GDM1 (cell line): ENCODE data around the gene SPDL1.
A peak's percentile ranks its signal among the peaks of the same experiment; 100 is the strongest.

ENCODE experiments used
- DNase-seq: peaks from one replicate; lab custom pipeline; 2025; lab: John Stamatoyannopoulos, UW

The SPDL1 gene

DNA sequence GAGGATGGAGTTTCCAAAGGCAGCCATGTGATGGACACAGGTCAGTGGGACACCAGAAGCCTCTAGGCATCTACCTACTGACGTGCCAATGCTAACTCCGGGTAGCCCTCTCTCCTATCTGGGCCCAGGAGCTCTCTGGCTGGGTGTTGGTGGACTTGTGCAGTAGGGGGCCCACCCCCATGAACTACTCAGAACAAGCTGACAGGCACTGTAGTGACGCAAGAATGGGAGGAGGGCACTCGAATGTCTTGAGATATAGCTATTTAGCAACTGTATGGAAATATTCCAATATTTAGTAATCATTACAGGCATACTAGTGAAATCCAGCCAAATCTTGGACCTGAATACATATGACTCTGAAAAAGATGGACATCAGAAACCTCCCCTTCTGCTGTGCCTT lies 47.8 kb downstream of the SPDL1 start:
- DNase-seq = no peak

DNA sequence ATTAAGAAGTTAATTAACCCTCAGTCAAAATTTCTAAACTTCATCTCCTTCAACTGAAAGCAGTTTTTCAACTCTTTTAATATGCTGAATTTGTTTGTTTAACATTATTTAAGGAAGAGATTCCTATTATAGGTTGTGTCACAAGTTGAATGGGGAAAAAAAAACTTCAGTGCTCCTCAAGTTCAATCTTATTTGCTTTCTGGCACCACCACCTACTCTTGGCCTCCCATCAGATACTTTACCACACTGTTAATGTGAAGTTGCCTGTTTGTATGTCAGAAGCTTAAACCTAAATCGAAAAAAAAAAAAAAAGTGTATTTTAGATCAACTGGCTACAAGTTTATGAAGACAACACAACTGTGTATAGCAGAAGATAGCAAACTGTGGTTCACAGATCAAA lies 49.4 kb downstream of the SPDL1 start:
- no peak for DNase-seq

DNA sequence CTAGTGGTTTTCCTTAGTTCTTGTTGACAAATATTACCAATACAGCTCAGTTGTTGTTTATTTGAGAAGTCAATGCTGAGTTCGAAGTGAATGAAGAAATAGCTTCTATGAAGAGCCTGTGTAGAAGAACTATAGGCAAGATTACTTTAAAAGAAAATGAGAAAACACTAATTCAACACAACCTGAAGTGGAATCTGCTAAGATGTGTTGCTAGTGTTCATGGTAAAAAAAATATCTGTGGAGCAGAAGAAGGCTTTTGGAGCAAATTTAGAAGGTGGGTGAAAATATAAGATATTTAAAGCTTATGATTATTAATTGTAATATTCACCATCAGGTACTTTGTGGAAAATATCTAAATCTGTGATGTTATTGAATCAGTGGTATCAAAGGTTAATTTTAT lies 51.0 kb downstream of the SPDL1 start:
- no peak for DNase-seq

DNA sequence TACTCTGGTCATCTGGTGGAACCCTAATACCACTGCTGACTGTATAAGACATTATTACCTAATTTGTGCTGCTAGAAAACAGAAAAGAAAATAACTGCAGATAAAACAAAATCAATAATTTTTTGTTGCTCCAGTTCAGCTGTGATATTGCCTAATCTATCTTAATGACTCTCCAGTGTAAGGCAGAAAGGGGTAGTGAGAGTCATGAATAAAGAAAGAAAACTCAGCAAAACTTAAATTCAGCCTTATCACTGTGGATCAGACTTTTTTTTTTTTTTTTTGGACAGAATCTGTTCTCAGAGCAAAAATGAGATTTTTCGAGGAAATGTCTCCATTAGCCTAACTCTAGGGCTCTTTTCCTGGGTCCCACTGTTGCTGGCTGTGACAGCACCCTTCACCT lies 52.4 kb downstream of the SPDL1 start:
- no peak for DNase-seq

DNA sequence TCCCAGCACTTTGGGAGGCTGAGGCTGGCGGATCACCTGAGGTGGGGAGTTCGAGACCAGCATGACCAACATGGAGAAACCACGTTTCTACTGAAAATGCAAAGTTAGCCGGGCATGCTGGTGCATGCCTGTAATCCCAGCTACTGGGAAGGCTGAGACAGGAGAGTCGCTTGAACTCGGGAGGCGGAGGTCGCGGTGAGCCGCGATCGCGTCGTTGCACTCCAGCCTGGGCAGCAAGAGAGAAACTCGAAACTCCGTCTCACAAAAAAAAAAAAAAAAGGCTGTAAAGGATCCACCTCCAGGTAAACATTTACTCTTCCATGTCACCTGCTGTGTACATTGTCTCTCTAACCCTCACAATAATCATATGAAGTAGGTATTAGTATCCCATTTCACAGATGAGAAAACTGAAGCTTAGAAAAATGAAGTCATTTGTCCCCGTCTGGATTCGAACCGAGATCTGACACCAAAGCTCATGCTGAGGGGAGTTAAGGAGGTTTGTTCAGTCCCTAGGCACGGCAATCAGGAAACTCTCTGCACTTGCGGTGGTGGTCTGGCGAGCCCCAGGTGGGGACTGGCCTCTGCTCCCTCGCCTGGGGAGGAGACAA lies 53.0 kb downstream of the SPDL1 start:
- DNase-seq = no peak

DNA sequence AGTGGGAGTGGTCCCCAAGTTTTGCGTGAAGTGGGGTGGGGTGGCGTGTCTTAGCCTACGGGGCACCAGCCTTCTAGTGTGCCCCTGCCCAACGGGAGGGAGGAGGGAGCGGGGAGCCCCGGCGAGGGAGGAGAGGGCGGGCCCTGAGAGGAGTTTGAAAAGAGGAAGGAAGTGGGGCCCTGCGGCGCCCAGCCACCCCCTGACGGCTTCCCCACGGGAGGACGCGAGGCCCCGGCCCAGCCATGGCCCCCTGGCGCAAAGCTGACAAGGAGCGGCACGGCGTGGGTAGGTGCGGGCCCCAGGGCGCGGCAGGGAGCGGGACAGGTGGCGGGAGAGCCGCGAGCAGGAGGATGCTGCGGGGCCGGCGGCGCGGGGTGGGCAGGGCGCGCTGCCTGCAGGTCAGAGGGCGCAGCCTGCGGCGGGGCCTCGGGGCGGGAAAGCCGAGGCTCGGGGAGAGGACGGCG lies 53.5 kb downstream of the SPDL1 start, which contains the start of gene DOCK2:
Gene DOCK2 (plus strand): TSS at position 191 of the 464 bp plus-strand sequence. CDS start 52 bp downstream, at position 243.
- peak; percentile 81 for DNase-seq

DNA sequence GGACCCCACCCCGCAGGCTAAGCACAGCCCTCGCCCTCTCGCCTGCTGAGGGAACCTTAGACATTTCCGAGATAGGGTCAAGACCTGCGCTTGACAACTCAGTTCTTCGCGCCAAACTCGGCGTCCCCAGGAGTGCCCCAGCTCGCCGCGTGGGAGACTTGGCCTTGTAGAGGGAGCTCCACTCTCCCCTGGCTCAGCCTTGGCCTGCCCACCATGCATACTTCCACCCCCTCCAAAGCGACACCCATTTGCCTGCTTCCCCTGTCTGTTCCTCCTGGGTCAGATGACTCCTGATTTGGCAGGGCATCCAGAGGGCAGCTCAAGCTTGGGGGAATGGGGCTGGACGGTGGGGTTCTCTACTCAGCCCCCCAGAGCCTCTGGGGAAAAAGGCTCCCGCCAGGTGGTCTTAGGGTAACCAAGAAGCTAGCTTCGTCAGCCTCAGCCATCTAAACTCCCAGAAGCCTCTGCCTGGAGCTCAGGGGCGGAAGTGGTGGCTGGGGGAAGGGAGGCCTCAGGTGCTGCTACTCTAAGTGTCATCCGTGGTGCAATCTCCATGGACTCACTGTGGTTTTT lies 54.1 kb downstream of the SPDL1 start:
- no peak for DNase-seq

DNA sequence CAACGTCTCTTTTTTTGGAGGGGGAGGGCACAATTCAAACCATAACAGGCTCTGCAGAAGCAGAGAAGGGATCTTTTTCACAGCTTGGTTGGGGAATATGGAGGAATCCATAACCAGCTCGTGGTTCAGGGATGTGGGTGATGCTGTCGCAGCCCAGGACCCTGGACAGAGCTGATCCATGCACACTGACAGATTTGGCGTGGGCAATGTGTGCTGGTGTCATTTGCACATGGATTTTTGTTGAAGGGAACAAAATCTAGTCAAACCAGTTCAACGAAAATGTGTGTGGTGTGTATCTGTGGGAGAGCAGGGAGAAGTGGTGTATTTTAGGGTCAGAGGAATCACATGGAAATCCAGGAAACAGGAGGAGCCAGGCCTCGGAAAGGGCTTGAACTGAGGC lies 57.7 kb downstream of the SPDL1 start:
- DNase-seq = no peak

DNA sequence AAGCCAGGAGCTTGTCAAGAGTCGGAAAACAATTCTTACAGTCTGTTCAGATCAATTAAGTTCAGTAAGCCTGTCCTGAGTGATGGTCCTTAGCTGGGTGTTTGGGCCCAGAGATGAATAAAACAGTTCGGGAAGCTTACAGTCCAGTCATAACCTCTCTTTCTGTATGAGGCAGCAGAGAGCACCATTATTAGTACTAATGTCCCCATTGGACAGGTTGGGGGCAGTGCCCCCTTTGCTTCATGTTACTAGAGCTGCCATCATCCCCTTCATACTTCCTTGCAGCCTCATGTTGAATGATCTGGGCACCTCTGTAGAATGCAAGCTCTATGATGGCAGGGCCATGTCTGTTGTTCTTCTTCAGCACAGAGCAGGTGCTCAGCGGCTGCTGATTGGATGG lies 63.3 kb downstream of the SPDL1 start:
- DNase-seq = no peak

DNA sequence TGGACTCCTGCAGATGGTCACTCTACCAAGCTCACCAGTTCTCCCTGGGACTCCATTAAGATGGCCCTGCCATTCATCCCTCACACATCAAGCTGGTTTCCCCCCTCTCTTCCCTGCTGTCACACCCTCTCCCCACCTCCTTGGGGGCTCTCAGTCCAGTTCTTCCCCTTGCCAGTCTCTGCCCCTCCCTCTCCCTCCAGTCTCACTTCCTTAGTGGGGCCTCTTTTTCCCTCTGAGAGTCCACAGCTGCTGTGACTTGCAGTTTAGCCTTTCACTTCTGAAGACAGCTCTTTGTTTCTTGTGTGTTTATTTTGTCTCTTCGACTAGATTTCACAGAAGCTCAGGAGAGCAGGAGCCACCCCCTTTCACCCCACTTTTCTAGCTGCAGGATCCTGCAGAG lies 64.0 kb downstream of the SPDL1 start:
- peak; percentile 61 for DNase-seq

DNA sequence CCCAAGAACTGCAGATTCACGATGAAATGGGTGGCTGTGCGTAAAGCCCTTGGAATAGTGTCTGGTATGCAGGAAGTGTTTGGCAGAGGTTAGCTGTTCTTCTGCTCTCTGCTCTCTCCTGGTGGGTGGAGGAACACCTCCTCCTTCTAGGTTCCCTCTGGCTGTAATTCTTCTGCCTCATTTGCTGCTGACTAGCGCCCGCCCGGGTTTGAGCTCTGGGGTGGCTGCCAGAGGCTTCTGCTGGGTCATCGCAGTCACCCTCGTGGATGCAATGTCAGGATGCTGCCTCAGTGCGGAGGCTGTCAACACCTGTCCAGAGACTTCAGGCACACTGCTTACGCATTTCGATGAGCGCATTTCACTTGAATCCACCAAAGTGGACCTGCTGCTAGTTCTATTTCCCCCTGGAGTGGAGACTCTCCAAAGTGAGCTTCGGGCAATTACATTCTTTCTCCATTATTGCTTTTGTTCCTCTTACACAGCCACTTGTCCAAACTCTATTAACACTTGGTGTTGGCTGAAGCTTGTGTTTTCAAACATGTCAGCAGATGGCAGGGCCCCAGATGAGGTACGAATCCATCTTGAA lies 65.2 kb downstream of the SPDL1 start:
- no peak for DNase-seq

DNA sequence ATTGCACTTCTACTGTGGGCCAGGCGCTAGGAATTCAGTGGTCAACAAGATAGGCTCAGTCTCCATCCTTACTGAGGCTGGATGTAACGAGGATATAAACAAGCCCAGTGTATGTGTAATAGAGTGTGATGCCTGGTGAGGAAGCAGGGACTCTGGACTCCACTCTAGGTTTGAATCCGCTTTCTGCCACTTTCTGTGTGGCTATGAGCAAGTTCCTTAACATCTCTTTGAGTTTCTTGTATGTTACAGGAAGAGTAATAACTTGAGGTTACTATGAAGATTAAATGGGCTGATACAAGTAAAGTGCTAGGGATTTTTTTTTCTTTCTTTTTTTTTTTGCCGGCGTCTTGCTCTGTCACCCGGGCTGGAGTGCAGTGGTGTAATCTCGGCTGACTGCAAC lies 65.9 kb downstream of the SPDL1 start:
- no peak for DNase-seq

DNA sequence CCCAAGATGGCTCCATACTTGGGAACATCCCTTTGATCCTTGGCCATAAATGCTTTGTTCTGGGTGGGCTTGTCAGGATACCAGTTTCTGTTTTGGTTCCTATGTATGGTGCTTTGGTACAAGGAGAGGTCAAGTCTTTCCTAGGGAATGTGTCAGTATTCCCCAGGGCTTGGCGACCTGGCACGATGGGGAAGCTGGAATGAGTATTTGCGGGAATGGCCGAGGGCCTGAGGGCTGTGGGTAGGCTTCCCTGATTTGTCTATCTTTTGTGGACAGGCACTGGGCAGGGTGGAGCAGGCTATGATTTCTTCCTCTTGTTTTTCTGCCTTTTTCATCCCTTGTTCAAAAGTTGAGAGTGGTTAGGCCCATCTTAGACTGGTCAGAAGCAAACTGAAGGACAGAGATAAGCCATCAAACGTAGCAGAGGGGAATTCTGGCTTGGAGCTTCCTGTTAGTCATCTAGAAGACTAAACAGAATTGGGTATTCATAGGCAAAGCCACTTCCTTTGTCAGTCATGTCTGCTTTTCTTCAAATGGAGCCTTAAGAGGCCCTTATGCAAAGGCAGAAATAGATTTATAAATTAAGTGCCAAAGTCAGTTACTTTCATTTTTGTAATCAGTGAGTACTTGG lies 67.2 kb downstream of the SPDL1 start:
- DNase-seq = no peak

DNA sequence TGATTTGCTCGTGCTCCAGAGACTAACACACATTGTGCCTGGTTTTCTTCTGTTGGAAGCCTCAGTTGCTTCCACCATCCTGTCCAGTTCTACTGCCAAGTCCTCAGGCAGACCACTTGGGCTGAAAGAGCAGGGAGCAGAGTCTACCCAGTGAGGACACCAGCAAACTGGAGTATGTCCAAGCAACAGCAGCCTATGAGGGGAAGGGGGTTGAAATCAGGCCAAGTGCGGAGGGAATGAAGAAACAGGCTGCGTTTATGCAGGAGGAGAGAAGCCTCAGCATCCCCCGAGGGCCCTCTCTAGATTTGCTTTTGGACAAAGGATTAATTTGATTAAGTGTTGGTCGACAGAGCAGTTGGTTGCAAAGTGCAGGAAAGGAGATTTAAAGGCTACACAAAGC lies 68.0 kb downstream of the SPDL1 start:
- no peak for DNase-seq

DNA sequence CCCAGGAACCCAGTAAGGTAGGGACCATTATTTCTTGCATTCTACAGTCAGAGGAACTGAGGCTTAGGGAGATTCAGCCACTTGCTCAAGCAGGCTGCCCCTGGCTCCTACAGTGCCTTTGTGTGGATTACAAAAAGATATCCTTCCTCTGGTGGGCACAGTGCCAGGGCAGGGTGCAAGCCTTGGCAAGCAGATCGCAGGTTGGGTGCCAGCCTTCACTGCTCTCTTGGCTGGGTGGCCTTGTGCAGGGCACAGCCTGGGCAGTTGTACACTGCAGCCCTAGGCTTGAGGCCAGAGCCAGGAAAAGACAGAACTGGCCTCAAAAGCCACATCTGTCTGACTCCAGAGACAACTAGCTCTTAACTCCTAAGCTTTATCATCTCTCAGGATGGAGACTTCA lies 68.5 kb downstream of the SPDL1 start:
- no peak for DNase-seq

DNA sequence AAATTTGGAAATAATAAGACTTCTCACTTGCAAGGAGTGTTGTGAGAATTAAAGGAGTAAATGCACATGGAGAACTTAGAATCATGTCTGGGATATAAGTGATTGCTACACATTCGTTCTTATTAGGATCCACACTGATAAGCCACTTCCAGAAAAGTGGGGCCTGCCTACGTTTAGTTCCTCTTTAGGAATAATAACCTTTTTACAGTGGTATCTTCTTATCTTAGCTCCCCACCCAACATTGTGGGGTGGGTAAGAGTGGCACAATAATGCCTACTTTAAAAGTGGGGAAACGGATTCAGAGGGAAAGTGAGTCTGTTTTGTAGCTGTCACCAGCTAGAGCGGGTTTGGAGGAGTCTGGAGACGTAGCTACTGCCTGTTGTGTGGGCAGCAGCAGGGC lies 69.5 kb downstream of the SPDL1 start:
- DNase-seq = no peak
